ENCODE data around the gene ACAD10. TPM values are rescaled to one million over a fixed set of nuclear protein-coding genes. Genes with fewer than 3 reads are reported as not detected.
"Not testable (repeated sequence)": the region's sequence is repeated elsewhere in the genome, so short reads cannot be mapped to it uniquely, and the experiment has no call there.

Gene ACAD10
- total and polyA plus RNA-seq, 2 experiments from 2014 or later, result 7.6 to 12.0 TPM

DNA sequence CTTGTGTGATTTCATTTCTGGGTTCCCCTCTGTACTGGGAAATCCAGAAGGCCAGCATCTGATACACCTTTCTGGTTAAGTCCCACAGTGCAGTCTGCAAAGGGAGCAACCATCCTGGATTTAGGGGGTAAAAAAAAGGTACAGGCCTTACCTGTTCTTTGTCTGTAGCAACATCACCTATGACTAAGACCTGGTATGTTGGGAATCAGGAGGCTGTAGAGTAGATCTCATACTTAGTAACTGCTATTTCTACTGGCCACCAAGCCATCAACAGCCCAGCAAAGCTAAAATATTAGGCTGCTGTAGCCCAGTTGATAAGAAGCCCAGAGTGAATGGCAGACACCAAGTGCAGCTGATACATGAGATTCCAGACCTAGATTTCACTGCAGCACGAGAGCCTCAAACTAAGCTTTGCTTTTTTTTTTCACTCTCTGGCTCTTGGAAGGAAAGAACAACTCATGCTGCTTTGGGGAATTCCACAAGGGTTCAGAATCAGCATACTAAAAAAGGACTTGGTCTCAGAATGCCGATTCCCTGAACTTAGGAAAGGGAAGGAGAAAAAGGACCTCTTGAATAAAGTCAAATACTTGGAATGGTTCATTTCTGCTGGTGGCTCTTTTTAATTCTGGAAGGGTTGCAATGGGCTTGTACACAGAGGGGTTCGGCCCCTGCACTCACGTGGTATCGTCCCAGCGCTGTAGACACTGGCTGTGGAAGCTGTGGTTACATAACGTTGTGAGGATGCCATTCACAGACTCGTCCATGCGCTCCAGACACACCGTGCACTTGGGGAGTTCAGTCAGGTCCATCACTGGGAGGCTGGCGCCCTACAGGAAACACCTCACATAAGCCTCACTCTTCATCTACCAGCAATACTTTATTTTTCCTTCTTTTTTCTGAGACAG is 20.6 kb upstream of the ACAD10 start:
- no peaks in the 10 kb centered on the region for H4K20me1 ChIP-seq (ENCODE audit: insufficient read depth)
- TF ChIP-seq EZH2 (IDR thresholded peaks at IDR 0.05; ENCODE audit: insufficient read depth, poor library complexity, severe bottlenecking) (no peak), EZH2phosphoT487 (IDR thresholded peaks at IDR 0.05; ENCODE audit: insufficient read depth, low read depth) (no peak)
- H3K9me3 ChIP-seq (ENCODE audit: low read depth), result no peaks in the 10 kb centered on the region
- no peak overlapping the region for H2AFZ ChIP-seq
- no peak overlapping the region for H3K27ac ChIP-seq
- H3F3A ChIP-seq (ENCODE audit: insufficient read depth), result no peaks in the 10 kb centered on the region
- H3K4me3 ChIP-seq, result no peak overlapping the region
- no peak overlapping the region for H3K9ac ChIP-seq
- peaks cover 36% of the 10 kb centered on the region for H3K36me3 ChIP-seq (ENCODE audit: low read depth)
- 83% methylated on average over 11 of the region's 11 CpGs for WGBS, 2 experiments (ENCODE audit: low coverage in 1 of 2, low lambda C conversion rate in 2 of 2, missing lambda C conversion rate in 2 of 2)
- no peaks in the 10 kb centered on the region for H3K4me1 ChIP-seq (ENCODE audit: insufficient read depth)
- DNase-seq, result no peak
- H3K27me3 ChIP-seq (replicated peaks; ENCODE audit: insufficient read depth), result no peaks in the 10 kb centered on the region
- no peaks in the 10 kb centered on the region for H3K9me2 ChIP-seq (ENCODE audit: insufficient read depth)
- H3K79me2 ChIP-seq (ENCODE audit: insufficient read depth), result no peaks in the 10 kb centered on the region
- no peak overlapping the region for H3K4me2 ChIP-seq (ENCODE audit: unreplicated experiment)
- in situ Hi-C loops (cut with MboI), result no loop called here

DNA sequence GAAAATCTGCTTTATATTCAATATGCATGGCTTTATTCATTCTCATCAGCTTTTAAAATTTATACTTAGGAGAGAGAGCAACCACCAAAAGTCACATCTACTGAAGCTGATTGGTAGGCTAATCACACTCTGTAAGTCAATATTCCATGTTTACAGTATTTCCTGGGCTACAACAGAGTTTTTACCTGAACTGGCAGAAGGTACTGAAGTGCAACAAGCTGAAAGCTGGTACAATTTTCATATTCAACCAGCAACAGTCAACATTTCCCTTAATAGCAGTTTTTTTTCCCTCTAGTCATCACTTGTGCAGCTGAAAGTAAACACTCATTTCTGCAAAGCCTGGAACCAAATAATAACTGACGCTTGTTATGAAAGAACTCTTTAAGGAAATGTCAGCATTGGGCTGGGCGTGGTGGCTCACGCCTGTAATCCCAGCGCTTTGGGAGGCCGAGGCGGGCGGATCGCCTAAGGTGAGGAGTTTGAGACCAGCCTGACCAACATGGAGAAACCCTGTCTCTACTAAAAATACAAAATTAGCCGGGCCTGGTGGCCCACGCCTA is 13.0 kb upstream of the ACAD10 start:
- H2AFZ ChIP-seq, result no peak overlapping the region
- H3F3A ChIP-seq (ENCODE audit: insufficient read depth), result no peaks in the 10 kb centered on the region
- H3K27ac ChIP-seq, result no peak overlapping the region
- no peaks in the 10 kb centered on the region for H3K27me3 ChIP-seq (replicated peaks; ENCODE audit: insufficient read depth)
- H3K9me2 ChIP-seq (ENCODE audit: insufficient read depth), result no peaks in the 10 kb centered on the region
- no peak for TF ChIP-seq EZH2phosphoT487 (IDR thresholded peaks at IDR 0.05; ENCODE audit: insufficient read depth, low read depth)
- TF ChIP-seq EZH2 (IDR thresholded peaks at IDR 0.05; ENCODE audit: insufficient read depth, poor library complexity, severe bottlenecking), result no peak
- H3K9ac ChIP-seq, result no peak overlapping the region
- in situ Hi-C loops (cut with MboI), result no loop called here
- H3K4me2 ChIP-seq (ENCODE audit: unreplicated experiment), result no peak overlapping the region
- H4K20me1 ChIP-seq (ENCODE audit: insufficient read depth), result no peaks in the 10 kb centered on the region
- WGBS, 2 experiments (ENCODE audit: low coverage in 1 of 2, low lambda C conversion rate in 2 of 2, missing lambda C conversion rate in 2 of 2), result 91 to 93% methylated on average over 10 of the region's 10 CpGs
- peaks cover 47% of the 10 kb centered on the region for H3K36me3 ChIP-seq (ENCODE audit: low read depth)
- no peak for DNase-seq
- H3K4me3 ChIP-seq, result no peak overlapping the region
- no peaks in the 10 kb centered on the region for H3K4me1 ChIP-seq (ENCODE audit: insufficient read depth)
- peaks cover 17% of the 10 kb centered on the region for H3K79me2 ChIP-seq (ENCODE audit: insufficient read depth)
- H3K9me3 ChIP-seq (ENCODE audit: low read depth), result no peaks in the 10 kb centered on the region

DNA sequence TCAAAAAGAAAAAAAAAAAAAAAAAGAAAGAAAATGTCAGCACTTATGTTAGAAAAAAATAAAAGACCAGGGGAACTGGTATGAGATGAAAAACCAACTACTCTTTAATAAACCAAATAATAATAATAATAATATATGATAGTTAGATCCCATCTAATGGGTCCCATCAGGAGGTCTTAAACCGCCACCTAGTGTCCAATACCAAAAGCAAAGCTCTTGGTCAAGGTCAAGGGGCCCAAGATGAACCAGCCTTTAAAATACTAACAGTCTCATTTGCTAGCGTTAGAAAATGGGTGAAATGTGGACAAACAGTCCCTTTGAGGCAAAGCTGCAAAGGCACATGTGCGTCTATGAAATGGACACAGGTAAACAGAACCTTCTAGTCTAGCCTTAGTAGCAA is 12.3 kb upstream of the ACAD10 start:
- TF ChIP-seq EZH2phosphoT487 (IDR thresholded peaks at IDR 0.05; ENCODE audit: insufficient read depth, low read depth) (no peak), EZH2 (IDR thresholded peaks at IDR 0.05; ENCODE audit: insufficient read depth, poor library complexity, severe bottlenecking) (no peak)
- peaks cover 47% of the 10 kb centered on the region for H3K36me3 ChIP-seq (ENCODE audit: low read depth)

DNA sequence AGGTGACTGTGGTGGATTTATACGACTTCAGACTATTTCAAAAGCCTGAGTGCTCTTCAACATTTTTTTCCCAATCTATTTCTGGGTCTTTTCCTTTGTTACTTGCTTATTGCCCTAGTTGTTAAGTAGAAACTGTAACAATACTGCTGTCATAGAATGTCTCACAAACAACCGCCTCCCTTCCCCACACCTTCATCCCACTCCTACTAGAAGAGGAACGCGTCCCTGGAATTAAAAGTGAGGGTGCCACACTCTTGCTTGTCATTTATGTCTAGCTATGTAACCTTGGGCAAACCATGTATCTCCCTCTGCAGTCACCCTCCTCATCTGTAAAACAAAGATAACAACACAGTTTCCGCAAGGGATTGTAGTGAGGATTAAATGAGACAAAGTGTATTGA is 8.7 kb upstream of the ACAD10 start:
- Histone ChIP-seq H2AFZ (no peak overlapping the region), H3K4me3 (no peak overlapping the region), H3K27me3 (replicated peaks; ENCODE audit: insufficient read depth) (no peaks in the 10 kb centered on the region), H4K20me1 (ENCODE audit: insufficient read depth) (no peaks in the 10 kb centered on the region), H3K27ac (no peak overlapping the region), H3K9me2 (ENCODE audit: insufficient read depth) (no peaks in the 10 kb centered on the region), H3K9ac (no peak overlapping the region), H3K79me2 (ENCODE audit: insufficient read depth) (peaks cover 48% of the 10 kb centered on the region), H3K9me3 (ENCODE audit: low read depth) (no peaks in the 10 kb centered on the region), H3K36me3 (ENCODE audit: low read depth) (peaks cover 30% of the 10 kb centered on the region), H3K4me1 (ENCODE audit: insufficient read depth) (no peaks in the 10 kb centered on the region), H3F3A (ENCODE audit: insufficient read depth) (no peaks in the 10 kb centered on the region), H3K4me2 (ENCODE audit: unreplicated experiment) (no peak overlapping the region)
- no peak for DNase-seq
- in situ Hi-C loops (cut with MboI), result no loop called here
- 98% methylated on average over 5 of the region's 5 CpGs for WGBS, 2 experiments (ENCODE audit: low coverage in 1 of 2, low lambda C conversion rate in 2 of 2, missing lambda C conversion rate in 2 of 2)
- no peak for TF ChIP-seq EZH2phosphoT487 (IDR thresholded peaks at IDR 0.05; ENCODE audit: insufficient read depth, low read depth)
- no peak for TF ChIP-seq EZH2 (IDR thresholded peaks at IDR 0.05; ENCODE audit: insufficient read depth, poor library complexity, severe bottlenecking)

More for the DNA sequence above, 12.3 kb upstream of the ACAD10 start:
- Histone ChIP-seq H3K27ac (no peak overlapping the region), H3K9me2 (ENCODE audit: insufficient read depth) (no peaks in the 10 kb centered on the region), H3K9ac (no peak overlapping the region), H3F3A (ENCODE audit: insufficient read depth) (no peaks in the 10 kb centered on the region), H3K27me3 (replicated peaks; ENCODE audit: insufficient read depth) (no peaks in the 10 kb centered on the region), H3K4me2 (ENCODE audit: unreplicated experiment) (no peak overlapping the region), H3K79me2 (ENCODE audit: insufficient read depth) (peaks cover 18% of the 10 kb centered on the region), H4K20me1 (ENCODE audit: insufficient read depth) (no peaks in the 10 kb centered on the region), H3K4me3 (no peak overlapping the region), H3K4me1 (ENCODE audit: insufficient read depth) (no peaks in the 10 kb centered on the region), H3K9me3 (ENCODE audit: low read depth) (no peaks in the 10 kb centered on the region), H2AFZ (no peak overlapping the region)
- in situ Hi-C loops (cut with MboI), result no loop called here
- WGBS, 2 experiments (ENCODE audit: low coverage in 1 of 2, low lambda C conversion rate in 2 of 2, missing lambda C conversion rate in 2 of 2), result 61 to 64% methylated on average over 3 of the region's 3 CpGs
- peak; percentile 56 for DNase-seq

DNA sequence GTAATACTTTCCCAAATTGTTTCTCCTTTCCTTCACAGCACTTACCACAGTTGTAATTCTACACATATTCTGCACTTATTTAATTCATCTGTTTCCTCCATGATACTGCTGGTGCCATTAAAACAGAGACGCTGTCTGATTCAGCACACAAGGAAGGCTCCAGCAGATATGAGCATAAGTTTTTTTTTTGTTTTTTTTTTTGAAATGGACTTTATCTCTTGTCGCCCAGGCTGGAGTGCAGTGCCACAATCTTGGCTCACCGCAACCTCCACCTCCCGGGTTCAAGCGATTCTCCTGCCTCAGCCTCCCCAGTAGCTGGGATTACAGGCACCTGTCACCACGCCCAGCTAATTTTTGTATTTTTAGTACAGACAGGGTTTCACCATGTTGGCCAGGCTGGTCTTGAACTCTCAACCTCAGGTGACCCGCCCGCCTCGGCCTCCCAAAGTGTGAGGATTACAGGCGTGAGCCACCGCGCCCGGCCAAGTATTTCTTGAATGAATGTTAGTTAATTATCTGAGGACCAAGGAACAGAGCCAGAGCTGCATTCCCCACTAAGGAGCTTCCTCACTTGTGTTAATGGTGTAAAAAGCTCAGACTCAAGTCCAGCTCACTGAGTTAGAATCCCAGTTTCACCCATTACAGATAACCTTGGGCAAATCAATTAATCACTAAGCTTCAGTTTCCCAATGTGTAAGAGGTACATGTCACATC is 1.2 kb upstream of the ACAD10 start:
- H3K27ac ChIP-seq, result peak overlapping the region; percentile 71; the same call in 1 of the 2 replicates

More for the DNA sequence above, 1.2 kb upstream of the ACAD10 start:
- WGBS, 2 experiments (ENCODE audit: low coverage in 1 of 2, low lambda C conversion rate in 2 of 2, missing lambda C conversion rate in 2 of 2), result 85 to 86% methylated on average over 13 of the region's 13 CpGs
- H3K4me2 ChIP-seq (ENCODE audit: unreplicated experiment), result peak overlapping the region; percentile 98
- H3K4me3 ChIP-seq, result peak overlapping the region; percentile 93
- H3K36me3 ChIP-seq (ENCODE audit: low read depth); H3K9me2 ChIP-seq (ENCODE audit: insufficient read depth); H3F3A ChIP-seq (ENCODE audit: insufficient read depth); H3K9me3 ChIP-seq (ENCODE audit: low read depth); H4K20me1 ChIP-seq (ENCODE audit: insufficient read depth); in situ Hi-C loops (cut with MboI); H3K27me3 ChIP-seq (replicated peaks; ENCODE audit: insufficient read depth): not testable (repeated sequence)
- peaks cover 80% of the 10 kb centered on the region for H3K79me2 ChIP-seq (ENCODE audit: insufficient read depth)
- H3K4me1 ChIP-seq (ENCODE audit: insufficient read depth), result peaks cover 20% of the 10 kb centered on the region
- peak overlapping the region; percentile 93 for H3K9ac ChIP-seq
- peak overlapping the region; percentile 89 for H2AFZ ChIP-seq
- DNase-seq, result peak; percentile 20

Data from GM23248 (cell line).